Osteoblast (primary cell): ENCODE results near the gene LRRC4C. TPM values are rescaled to one million over a fixed set of nuclear protein-coding genes. Genes with fewer than 3 reads are reported as not detected.

Experiments used
- DNase-seq: peaks from one replicate; pipeline ENCODE4 v3.0.0; 2011; ENCODE audit warnings: low spot score, mixed read lengths; ENCODE audit not compliant: insufficient read length; ENCODE audit errors: missing footprints
- H2AFZ ChIP-seq: 2 replicates; pipeline ENCODE4 v1.6.0; 2011; ENCODE audit warnings: mild to moderate bottlenecking, low read length
- H3K27ac ChIP-seq: 2 replicates; pipeline ENCODE4 v1.5.1; 2011; ENCODE audit warnings: mild to moderate bottlenecking, low read depth, low read length, moderate library complexity
- H3K27me3 ChIP-seq: 2 replicates; pipeline ENCODE4 v1.6.0; 2012; ENCODE audit warnings: mild to moderate bottlenecking, control low read depth, inconsistent platforms, low read length, moderate library complexity; ENCODE audit not compliant: insufficient read depth
- H3K36me3 ChIP-seq: 2 replicates; pipeline ENCODE4 v1.5.1; 2011; ENCODE audit warnings: mild to moderate bottlenecking, low read length, control low read depth, moderate library complexity; ENCODE audit not compliant: insufficient read depth
- H3K4me1 ChIP-seq: 2 replicates; pipeline ENCODE4 v1.5.1; 2011; ENCODE audit warnings: mild to moderate bottlenecking, low read length, control low read depth, moderate library complexity; ENCODE audit not compliant: insufficient read depth
- H3K4me2 ChIP-seq: 2 replicates; pipeline ENCODE4 v1.6.0; 2011; ENCODE audit warnings: mild to moderate bottlenecking, low read length; ENCODE audit not compliant: insufficient read depth
- H3K4me3 ChIP-seq: fragments of 200-600 bp; sonication (generic); 3 replicates; pipeline ENCODE4 v1.5.1; 2012; ENCODE audit warnings: mild to moderate bottlenecking, low read length, inconsistent platforms; ENCODE audit not compliant: insufficient read depth
- H3K79me2 ChIP-seq: 2 replicates; pipeline ENCODE4 v1.6.0; 2012; ENCODE audit warnings: mild to moderate bottlenecking, low read length, control low read depth, inconsistent platforms; ENCODE audit not compliant: insufficient read depth
- H3K9me3 ChIP-seq: 2 replicates; pipeline ENCODE4 v1.5.1; 2011; ENCODE audit warnings: low read depth, low read length, control low read depth
- H4K20me1 ChIP-seq: 2 replicates; pipeline ENCODE4 v1.6.0; 2012; ENCODE audit warnings: mild to moderate bottlenecking, low read length, control low read depth; ENCODE audit not compliant: insufficient read depth
- CTCF ChIP-seq: IDR thresholded peaks from 2 replicates; pipeline ENCODE4 v1.5.1; 2011; ENCODE audit warnings: mild to moderate bottlenecking, low read depth, low read length, moderate library complexity; ENCODE audit errors: extremely low read depth
- total RNA-seq: library from RNA; depleted of rRNA; stranded (reverse); fragments of >200 nt; gene quantifications from 2 replicates; pipeline ENCODE4 v1.2.3, GENCODE V29; 2012

Gene LRRC4C
- total RNA-seq, 1 donor: 2.2 TPM

DNA sequence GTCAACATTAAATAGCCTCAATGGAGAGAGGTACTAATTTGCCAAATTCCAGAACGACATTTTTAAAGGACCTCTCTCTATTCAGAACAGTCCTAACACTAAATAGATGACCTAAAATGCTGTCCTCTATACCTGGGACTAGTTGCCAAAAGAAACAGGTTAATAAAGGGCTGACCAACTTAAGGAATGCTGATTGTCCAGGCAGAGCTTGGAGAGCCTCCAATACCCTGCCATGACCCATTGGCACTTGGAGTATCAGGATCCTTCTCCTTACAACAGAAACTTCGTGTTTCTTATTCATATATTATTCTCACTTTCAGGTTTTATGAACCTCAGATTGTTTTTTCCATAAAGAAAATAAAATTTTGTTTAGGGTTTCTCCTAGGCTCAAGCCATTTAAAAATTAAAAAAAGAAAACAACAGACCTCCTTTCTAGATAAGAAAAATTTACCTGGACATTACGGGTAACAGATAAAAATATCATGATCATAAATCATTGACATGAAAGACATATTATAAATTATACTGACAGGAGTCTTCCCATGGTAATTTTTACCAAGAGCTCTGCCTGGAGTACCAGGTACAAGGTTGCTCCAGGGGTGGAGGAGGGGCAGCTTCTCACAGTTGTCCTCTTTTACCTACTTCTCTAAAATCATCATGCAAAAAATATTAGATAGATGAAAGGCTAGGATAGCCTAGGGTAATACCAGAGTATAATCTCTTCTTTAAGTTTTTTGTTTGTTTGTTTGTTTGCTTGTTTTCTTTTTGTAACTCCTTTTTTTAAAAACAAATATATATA is 2.0 kb downstream of the LRRC4C start:
- no peaks in the 10 kb centered on the region for H3K79me2 ChIP-seq
- H4K20me1 ChIP-seq: no peaks in the 10 kb centered on the region
- H3K4me3 ChIP-seq: no peak overlapping the region
- no peaks in the 10 kb centered on the region for H3K36me3 ChIP-seq
- H3K27ac ChIP-seq: no peak overlapping the region
- no peaks in the 10 kb centered on the region for H3K27me3 ChIP-seq
- no peak overlapping the region for H2AFZ ChIP-seq
- TF ChIP-seq CTCF: no peak
- H3K4me2 ChIP-seq: no peak overlapping the region
- H3K4me1 ChIP-seq: no peaks in the 10 kb centered on the region
- no peak for DNase-seq
- no peaks in the 10 kb centered on the region for H3K9me3 ChIP-seq

GRCh38 chr11:41456269-41456668 is 3.2 kb downstream of the LRRC4C start:
- H3K27ac ChIP-seq: no peak overlapping the region
- no peaks in the 10 kb centered on the region for H3K9me3 ChIP-seq
- H3K36me3 ChIP-seq: no peaks in the 10 kb centered on the region
- H2AFZ ChIP-seq: no peak overlapping the region
- DNase-seq: no peak
- no peaks in the 10 kb centered on the region for H3K79me2 ChIP-seq
- H3K4me1 ChIP-seq: no peaks in the 10 kb centered on the region
- H3K4me3 ChIP-seq: no peak overlapping the region
- TF ChIP-seq CTCF: no peak
- H3K4me2 ChIP-seq: no peak overlapping the region
- H4K20me1 ChIP-seq: no peaks in the 10 kb centered on the region
- no peaks in the 10 kb centered on the region for H3K27me3 ChIP-seq

DNA sequence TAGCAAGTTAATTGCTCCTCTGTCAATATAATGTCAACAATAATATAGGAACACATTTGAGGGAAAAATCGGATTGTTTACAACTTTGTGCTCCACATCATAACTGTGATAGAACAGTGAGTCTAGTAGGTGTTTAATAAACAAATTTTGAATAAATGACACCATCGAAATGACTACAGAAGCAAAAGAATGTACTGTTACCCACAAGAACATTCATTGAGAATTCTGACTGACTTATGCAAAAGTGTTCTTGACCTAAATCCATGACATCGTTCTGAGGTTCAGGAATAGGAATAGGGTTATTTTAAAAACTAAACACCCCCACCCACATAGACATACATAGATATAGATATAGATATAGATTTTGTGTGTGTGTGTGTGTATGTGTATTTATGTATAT is 8.4 kb downstream of the LRRC4C start:
- Histone ChIP-seq H4K20me1 (no peaks in the 10 kb centered on the region), H3K27me3 (no peaks in the 10 kb centered on the region), H3K4me1 (no peaks in the 10 kb centered on the region), H3K27ac (no peak overlapping the region), H3K4me2 (no peak overlapping the region), H3K36me3 (no peaks in the 10 kb centered on the region), H3K9me3 (no peaks in the 10 kb centered on the region), H3K79me2 (no peaks in the 10 kb centered on the region), H2AFZ (no peak overlapping the region), H3K4me3 (no peak overlapping the region)
- no peak for DNase-seq
- no peak for TF ChIP-seq CTCF

DNA sequence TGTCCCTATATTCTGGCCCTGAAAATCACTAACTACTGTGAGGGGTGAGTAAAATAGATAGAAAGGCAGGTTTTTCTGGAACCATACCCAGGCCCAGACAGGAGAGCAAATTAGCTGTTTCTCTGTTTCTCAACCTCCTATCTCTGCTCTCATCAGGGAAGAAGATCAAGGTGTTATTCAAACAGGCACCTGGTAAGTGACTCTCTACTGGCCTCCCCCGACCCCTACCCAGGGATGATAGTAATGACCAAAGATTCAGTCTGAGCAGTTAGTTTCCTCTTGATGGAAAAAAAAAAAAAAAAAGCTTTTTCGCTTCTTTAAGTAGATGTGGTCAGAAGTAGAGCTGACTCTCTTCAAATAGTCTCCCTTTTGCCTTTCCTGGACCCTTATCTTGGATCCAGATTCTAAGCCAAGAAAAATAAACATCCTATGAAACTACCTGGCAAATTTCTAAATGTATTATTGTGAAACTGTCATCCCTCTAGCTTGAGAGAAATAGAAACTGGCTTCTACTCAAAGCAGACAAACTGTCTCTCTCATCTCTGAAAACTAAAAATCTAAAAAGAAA is 9.9 kb downstream of the LRRC4C start:
- Histone ChIP-seq H3K36me3 (no peaks in the 10 kb centered on the region), H2AFZ (no peak overlapping the region), H3K9me3 (no peaks in the 10 kb centered on the region), H3K27ac (no peak overlapping the region), H3K4me1 (no peaks in the 10 kb centered on the region), H4K20me1 (no peaks in the 10 kb centered on the region), H3K4me3 (no peak overlapping the region), H3K4me2 (no peak overlapping the region), H3K79me2 (no peaks in the 10 kb centered on the region), H3K27me3 (no peaks in the 10 kb centered on the region)
- TF ChIP-seq CTCF: no peak
- no peak for DNase-seq
